Smooth muscle cell of the brain vasculature (primary cell): ENCODE data around the gene RBM20.

ENCODE experiments used
- DNase-seq: peaks from one replicate; pipeline ENCODE4 v3.0.0-alpha.2; 2012; ENCODE audit warnings: low read depth, low spot score

Gene RBM20

DNA sequence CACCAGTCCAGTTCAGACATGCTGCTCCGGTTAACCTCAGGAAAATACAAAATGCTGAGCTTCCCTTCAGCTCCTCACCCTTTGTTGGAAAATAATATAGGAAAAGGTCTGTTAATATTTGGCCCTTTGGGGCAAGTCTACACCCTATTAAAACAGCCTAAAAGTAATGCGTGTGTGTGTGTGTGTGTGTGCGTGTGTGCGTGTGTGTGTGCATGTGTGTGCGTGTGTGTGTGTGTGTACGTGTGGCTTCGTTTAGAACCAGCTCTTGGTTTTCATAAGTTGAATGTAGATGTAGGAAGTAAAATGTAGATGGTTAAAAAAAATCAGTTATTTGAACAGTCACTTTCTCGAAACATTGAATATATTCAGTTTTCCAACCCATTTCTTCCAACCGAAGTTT, 166.5 kb downstream of the RBM20 start:
- no peak for DNase-seq

DNA sequence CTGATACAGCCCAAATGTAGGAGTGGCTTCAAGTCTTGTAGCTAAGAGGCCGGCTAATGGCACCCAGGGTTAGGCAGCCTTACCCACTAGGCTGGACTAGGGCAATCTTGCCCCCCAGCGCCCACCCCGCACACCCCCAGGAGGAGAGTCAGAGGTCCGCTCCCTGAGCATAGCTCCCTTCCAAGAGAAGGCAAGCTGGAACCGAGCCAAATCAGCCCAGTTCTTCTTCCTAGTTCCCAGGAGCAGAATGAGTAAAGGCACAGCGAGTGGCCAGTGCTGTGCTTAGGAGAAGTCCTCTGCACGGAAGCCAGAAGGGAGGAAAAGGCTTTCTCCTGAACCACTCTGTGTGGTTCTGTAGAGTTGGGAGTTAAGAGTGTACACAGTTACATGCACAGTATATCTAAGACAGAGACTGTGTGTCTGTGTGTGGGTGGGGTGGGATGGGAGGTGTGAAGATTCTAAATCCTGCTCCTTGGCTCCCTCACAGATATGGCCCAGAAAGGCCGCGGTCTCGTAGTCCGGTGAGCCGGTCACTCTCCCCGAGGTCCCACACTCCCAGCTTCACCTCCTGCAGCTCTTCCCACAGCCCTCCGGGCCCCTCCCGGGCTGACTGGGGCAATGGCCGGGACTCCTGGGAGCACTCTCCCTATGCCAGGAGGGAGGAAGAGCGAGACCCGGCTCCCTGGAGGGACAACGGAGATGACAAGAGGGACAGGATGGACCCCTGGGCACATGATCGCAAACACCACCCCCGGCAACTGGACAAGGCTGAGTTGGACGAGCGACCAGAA, 167.8 kb downstream of the RBM20 start:
- DNase-seq: no peak

DNA sequence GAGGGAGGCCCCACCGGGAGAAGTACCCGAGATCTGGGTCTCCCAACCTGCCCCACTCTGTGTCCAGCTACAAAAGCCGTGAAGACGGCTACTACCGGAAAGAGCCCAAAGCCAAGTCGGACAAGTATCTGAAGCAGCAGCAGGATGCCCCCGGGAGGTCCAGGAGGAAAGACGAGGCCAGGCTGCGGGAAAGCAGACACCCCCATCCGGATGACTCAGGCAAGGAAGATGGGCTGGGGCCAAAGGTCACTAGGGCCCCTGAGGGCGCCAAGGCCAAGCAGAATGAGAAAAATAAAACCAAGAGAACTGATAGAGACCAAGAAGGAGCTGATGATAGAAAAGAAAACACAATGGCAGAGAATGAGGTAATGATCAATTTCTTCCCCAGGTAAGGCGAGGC, 168.4 kb downstream of the RBM20 start:
- no peak for DNase-seq

DNA sequence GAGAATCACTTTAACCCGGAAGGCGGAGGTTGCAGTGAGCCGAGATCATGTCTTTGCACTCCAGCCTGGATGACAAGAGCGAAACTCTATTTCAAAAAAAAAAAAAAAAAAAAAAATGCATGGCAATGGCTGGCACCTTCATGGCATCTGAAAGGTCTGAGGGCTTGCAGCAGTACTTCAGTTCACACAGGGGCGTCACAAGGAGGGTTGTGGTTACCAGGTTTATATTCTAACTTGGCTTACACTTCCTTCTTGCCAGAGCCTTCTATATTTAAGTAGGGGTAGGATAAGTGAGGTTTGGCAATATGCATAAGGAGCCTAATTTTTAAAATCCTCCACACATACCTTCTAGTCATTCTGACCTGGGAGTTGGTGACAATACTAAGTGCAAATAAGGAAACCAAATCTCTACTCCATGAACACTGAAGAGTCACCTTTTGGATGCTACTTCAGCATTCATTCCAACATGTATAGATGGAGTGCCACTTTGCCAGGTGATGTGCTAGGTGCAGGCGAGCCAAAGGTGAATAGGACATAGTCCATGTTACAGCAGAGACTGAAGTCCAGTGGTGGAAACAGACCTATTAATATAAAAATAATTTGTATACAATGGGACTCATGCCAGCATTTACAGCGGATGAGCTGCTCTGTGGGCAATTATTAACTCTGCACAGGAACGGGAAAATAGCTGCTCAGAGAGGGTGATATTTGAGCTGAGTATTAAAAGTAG, 169.8 kb downstream of the RBM20 start:
- no peak for DNase-seq

DNA sequence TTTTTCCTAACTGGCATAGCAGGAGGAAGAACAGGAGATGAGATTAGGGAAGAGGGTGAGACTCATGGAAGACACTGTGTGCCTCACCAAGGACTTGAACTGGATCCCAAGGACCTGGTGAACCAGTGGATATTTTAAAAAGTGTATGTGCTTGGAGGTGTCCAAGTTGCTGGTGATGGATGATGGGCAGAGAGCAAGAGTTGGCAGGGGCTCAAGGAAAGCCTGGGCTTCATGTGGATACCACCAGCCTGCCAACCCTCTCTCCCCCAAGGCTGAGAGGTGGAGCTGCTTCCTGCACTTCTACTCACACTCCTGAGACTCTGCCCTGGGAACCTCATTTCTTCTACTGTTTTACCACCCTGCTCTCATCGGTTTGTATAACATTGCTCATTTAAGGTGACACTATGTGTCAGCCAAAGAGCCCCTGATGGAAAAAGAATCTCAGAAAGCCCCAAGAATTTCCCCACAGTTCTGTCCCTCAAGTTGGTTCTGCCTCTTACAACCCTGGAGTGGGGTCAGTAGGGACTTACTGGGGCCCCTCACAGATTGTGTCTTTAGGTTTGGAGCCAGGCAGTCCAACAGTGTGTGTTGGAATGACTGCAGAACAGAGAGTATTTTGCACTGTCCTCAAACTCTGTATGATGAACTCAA, 171.3 kb downstream of the RBM20 start:
- DNase-seq: no peak

DNA sequence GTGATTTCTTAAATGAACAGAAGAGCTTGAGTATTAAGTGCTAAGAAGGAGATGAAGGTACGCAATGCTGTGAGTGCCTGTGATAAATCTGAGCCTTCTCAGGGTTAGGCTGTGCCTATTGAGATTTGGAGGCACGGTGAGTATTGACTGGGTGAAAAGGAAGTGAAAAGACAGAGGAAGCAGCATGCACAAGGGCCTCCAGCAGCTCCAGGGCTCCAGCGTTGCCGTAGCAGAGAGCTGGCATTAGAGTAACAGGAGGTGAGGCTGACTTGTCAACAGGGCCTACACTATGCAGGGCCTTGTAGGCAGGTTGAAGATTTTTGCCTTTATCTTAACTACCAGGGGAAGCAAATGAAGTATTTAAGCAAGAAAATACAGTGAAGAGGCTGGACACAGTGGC, 173.5 kb downstream of the RBM20 start:
- DNase-seq: no peak

DNA sequence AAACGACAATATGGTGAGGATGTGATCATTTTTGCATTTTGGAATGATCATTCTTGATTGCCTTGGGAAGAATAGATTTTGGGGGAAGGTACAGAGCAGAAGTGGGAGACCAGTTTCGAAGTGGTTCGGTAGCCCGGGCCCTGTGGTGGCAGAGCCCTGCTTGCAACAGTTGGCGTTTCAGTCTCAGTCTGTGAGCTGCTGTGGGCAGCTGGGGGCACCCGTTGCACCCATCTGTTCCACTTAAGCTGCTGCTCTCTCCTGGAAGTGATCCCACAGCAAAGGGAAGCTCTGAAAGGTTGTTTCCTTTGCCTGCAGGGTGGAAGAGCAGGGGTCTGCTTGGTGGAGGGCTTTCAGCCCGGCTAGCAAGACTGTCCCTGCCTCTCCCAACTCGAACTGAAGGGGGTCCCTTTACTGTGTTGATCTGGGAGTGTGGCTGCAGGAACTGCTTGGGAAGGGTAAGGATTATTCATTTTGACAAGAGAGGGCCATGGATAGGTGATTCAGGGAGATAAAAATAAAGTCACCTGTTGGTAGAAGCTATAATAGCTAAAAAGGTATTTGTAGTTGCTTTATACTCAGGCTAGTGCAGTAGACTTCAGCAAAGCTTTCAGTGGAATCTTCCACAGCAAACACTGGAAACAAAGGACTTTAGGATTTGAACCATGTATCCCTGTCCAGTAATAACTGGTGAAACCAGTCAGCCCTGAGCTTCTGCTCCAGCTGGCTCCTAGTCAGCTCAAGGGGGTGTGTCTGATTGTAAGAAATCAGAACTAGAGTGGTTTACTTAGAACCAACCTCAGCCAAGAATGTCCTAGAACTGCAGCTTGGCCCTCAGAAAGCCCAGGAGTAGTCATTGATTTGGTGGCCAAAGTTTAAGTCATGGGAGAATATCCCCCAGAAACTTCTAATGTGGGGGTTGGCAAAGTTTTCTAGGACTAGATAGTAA, 174.4 kb downstream of the RBM20 start:
- no peak for DNase-seq

DNA sequence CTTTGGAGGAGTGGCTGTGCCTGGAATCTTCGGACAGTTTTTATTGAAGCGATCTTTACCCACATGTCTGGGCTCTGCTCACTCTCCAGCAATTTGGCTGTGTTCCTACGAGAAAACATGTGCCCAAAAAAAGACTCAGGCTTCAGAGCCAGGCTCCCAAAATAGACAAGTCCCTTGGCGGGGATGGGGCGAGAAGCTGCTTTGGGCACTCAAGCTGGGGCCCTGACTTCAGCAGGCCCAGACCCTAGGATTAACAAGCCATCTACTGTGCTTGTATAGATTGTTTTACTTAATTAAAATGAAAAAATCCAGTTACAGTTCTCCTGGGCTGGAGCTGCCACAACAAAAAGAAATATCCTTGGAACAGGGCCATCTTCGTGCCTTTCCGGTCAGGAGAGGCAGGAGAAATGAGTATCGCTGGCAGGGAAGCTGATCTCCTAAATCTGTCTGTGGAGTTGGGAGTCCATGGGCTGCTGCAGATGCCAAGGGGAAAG, 176.2 kb downstream of the RBM20 start:
- no peak for DNase-seq

DNA sequence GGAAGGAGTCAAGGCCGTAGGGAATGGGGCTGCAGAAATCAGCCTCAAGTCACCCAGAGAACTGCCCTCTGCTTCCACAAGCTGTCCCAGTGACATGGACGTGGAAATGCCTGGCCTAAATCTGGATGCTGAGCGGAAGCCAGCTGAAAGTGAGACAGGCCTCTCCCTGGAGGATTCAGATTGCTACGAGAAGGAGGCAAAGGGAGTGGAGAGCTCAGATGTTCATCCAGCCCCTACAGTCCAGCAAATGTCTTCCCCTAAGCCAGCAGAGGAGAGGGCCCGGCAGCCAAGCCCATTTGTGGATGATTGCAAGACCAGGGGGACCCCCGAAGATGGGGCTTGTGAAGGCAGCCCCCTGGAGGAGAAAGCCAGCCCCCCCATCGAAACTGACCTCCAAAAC, 177.4 kb downstream of the RBM20 start:
- DNase-seq: no peak

DNA sequence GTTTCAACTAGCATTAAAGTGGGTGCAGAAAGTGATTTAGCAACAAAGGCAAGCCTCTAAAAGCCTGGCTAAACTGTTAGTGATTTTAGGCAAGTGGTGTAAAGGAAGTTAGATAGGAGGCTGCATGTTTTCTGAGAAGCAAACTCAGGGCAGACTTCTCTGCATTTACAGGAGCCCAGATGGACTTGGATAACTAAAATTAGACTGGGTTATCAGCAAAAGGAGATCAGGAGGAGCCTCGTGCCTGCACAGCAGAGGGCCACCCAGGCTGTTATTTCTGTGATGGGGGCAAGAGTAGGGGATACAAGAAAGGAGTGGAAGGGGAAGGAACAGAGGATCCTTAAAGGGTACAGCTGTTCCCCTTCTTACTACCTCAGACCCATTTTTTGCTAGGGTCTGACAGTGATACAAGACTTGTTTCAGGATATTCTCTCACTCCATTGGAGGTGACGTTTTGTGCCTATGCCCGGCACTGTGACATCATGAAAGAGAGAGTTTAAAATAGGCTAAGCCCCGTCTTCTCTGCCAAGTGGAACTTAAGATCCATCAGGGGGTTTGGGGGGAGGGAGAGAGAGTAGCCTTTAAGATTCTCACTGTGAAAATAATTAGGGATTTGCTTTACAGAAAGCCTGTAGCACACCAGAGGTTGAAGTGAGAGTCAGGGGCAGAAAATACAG, 178.0 kb downstream of the RBM20 start:
- no peak for DNase-seq

DNA sequence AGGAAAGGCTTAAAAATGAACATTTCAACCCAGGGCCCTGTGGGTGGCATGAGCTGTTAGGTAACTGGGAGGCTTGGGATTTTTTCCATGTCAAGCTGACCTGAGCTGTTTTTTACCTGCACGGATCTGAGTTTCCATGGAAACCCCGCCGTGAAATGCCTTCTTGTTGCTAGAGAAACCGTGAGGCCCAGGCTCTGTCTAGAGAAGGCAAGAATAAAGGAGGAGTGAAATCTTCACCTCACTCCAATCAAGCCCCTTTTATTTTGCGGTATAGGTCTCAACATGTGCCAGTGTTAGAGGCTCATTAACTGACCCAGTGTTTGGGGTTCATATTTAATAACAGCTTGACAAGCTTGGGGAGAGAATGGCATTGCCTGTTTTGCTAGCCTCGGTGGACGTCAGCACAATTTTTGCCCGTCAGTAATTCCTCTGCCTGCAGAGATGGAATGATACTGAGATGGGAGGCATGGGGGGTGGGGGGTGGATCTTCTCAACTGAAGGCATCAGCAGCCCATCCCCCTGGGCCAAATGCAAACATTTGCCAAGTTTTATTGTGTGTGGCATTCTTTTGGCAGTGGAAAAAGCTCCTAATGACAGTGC, 178.7 kb downstream of the RBM20 start:
- DNase-seq: no peak

DNA sequence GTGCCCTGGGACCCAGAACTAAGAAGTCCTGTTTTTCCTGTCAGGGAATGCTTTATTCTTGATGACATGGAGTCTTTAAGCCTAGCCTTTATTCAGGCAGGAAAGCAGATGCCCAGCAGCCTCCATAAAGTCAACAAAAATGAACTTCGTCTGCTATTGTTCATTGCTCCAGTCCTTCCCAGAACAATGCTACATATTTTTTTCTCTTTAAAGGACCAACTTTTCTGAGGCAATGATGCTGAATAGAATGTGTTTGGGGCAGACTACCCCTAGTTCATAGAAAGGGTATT, 180.0 kb downstream of the RBM20 start:
- DNase-seq: no peak

DNA sequence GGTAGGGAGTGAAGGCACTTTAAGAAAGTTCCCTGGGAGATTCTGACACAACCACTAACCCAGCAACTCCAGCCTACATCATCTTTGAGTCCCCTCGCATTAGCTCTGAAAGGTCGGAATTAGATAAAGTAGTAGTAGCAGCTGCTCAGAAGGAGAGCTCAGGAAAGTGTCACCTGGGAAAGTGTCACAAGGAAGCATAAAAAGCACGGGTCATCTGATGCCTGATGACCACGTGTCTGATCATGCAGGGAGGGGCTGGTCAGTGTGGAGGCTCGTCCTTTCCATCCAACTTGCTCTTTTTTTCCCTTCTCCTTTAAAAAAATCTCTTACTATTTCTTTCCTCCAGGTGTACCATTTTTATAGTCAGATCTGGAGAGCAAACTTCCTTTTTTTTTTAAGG, 180.5 kb downstream of the RBM20 start:
- no peak for DNase-seq

DNA sequence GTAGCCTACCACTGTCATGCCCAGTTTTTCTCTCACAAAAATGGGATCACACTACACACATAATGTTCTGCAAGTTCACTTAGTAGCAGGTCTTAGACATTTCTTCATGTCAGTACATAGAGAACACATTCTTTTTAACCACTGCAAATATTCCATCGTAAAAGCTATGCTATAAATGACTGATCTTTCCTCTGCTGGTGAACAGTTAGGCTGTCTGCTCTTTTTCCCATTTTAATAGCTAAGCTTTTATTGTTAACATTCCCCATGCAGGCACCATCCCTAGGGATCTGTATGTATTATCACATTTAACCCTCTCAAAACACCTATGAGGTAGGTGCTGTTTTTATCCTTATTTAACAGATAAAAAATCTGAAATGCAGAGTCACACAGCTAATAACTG, 181.4 kb downstream of the RBM20 start:
- no peak for DNase-seq

DNA sequence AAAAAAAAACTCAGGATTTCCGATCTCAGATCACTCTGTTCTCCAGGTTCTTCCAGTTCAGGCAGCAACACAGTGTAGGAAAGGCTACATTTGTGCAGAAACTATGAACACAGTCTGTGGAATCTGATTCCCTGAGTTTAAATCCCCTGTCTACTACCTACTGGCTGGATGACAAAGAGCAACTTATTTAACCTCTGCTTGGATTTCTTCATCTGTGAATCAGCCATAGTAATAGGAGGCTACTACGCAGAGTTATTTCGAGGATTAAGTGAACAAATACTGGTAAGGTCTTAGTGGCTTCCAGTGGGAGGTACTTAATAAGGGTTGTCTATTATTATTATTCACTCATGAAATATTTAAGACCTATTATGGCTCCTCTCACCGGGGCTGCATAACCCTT, 183.3 kb downstream of the RBM20 start:
- no peak for DNase-seq

DNA sequence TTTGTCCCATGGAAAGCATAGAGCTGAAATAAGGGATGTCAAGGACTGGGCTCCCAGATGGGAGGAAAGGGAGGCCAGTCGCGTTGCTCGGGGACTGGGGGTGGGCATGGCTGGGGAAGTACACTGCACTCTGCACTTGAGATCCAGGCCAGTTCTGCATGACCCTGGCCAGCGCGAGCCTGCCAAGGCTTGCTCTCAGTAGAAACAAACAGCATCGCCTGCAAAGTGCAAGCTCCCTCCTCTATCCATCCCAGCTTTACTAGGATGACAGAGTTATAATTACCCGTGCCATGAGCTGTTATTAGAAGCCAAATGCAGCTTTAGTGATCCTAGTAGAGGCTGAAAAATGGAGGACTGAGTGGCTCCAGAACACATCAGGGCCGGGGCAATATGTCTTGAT, 183.7 kb downstream of the RBM20 start:
- DNase-seq: no peak

DNA sequence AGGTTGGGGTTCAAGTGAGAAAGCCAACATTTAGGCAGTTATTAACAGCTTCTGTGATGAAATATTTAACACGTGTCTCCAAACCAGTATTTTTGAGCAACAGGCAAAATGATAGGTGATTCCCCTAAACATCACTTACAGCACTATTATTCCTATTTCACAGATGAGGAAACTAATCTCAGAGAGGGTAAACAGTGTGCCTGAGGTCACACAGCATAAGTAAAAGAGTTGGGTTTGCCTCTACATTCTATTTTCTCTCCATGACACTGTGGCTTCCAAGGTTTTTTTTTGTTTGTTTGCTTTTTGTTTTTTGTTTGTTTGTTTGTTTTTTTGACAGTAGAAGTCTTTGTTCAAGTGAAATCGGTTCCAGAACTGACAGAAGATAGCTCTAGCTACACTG, 184.4 kb downstream of the RBM20 start:
- DNase-seq: no peak

DNA sequence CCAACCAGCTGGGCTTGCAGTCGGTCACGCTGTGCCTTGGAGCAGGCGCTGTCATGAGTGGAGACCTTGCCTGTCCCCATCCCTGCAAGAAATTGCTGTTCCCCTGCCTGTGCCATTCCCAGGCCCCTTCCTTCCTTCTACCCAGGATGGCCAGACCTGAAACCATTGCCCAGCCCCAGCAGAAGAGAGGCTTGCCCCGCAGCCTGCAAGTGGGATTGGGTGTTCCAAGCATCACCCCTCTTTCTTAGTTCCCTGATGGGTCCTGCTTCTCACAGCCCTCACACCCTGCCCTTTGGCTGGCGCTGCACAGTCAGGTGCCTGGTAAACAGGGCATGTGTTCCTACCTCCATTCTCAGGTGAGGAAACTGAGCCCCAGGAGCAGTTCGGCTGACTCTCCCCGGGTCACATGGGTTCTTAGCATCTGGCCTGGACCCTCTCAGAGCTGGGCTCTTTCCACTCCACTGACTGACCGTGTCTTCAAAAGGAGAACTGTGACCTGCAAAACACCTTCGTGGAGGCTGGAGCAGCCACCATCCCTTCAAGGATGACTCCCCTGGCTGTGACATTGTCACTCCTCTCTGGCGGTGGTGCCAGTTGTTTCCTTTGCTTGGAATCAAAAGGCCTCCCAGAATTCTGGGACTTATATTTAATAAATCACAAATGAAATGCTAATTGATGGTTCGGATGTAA, 185.7 kb downstream of the RBM20 start:
- DNase-seq: no peak

DNA sequence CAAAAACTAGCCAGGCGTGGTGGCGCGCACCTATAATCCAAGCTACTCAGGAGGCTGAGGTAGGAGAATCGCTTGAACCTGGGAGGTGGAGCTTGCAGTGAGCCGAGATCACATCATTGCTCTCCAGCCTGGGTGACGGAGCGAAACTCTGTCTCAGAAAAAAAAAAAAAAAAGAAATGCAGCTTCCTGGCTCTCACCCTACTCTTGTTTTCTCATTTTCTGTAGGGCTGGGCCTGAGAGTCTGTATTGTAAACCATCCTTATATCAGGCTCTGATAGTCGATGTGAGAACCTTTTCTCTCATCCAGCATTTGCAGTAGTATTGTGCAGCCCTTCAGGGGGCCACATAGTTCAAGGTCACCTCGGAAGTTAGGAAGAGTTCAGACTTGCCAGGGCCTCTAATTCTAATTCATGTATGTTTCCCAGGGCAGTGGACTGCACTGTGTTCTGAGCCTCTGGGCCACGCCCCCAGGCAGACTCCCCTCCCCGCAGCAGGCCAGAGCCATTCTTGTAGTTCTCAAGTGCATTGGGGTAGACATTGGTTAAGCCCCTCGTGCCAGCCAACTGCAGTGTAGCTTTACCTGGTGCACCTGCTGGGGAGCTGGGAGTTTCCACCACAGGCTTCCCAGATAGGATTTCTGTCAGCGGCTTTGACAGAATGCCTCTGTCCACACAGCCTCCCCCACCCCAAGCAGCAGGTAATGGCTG, 189.3 kb downstream of the RBM20 start:
- no peak for DNase-seq
